Measurements from ENCODE around the gene HOXA1.
"Not testable (repeated sequence)": the region's sequence is repeated elsewhere in the genome, so short reads cannot be mapped to it uniquely, and the experiment has no call there.

Gene HOXA1

DNA sequence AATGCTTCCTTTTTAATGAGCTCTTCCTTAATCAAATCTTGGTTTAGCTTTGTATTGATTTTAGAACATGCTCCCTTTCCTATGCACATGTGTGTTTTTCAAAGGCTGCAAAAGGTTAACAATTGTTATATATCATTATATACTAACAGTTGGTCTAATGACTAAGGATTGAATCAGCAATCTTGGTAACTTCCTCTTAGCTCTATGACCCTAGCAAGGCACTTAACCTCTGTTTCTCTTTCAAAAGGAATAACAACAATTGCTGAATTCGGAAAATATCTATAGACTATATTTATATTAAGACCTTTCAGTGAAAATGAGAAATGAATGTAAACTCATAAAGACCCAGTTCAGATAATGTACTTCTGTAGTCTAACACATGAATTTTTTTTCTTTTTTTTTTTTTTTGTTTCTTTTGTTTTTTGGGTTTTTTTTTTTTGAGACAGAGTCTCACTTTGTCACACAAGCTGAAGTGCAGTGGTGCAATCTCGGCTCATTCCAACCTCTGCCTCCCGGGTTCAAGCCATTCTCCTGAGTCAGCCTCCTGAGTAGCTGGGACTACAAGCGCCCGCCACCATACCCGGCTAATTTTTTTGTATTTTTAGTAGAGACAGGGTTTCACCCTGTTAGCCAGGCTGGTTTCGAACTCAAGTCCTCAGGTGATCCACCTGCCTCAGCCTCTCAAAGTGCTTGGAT is 48.8 kb downstream of the HOXA1 start:
- no peak for DNase-seq (ENCODE audit: low read depth in 2 of 2)

DNA sequence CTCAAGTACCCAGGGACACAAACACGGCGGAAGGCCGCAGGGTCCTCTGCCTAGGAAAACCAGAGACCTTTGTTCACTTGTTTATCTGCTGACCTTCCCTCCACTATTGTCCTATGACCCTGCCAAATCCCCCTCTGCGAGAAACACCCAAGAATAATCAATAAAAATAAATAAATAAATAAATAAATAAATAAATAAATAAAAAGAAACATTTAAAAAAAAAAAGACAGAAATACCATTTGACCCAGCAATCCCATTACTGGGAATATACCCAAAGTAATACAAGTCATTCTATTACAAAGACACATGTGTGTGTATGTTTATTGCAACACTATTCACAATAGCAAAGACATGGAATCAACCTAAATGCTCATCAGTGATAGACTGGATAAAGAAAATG is 49.8 kb downstream of the HOXA1 start:
- DNase-seq (ENCODE audit: low read depth in 2 of 2), result not testable (repeated sequence)

- DNase-seq (ENCODE audit: low read depth in 2 of 2), result not testable (repeated sequence)
Measured at GRCh38 chr7:27045066-27045465, 50.7 kb downstream of the HOXA1 start.

Data from stimulated activated CD8-positive, alpha-beta memory T cell treated with anti-CD3 and anti-CD28 coated beads, Interleukin-7, amount 100 ng/mL, for 4 hours (primary cell).